Femur (tissue), 1 donor: ENCODE measurements around the gene TOP3A.

Source experiments
- DNase-seq: peaks from one replicate; pipeline ENCODE4 v3.0.0-alpha.2; 2017

The TOP3A gene

GRCh38 chr17:18229254-18229653 lies 85.5 kb downstream of the TOP3A start:
- DNase-seq = no peak

- no peak for DNase-seq
These were observed 86.6 kb downstream of the TOP3A start for GRCh38 chr17:18228176-18228682.

- no peak for DNase-seq
These were observed 87.2 kb downstream of the TOP3A start for GRCh38 chr17:18227635-18228034.

- DNase-seq = peak; percentile 39
These were observed 88.4 kb downstream of the TOP3A start for GRCh38 chr17:18226284-18226945.

GRCh38 chr17:18225642-18226283 lies 89.0 kb downstream of the TOP3A start:
- DNase-seq = peak; percentile 73

GRCh38 chr17:18225121-18225641 lies 89.6 kb downstream of the TOP3A start, which contains the start of gene LLGL1:
Gene LLGL1, plus strand, starts transcription at chr17:18225635. Its CDS starts 48 bp downstream, at chr17:18225683.
- peak; percentile 98 for DNase-seq

- peak; percentile 72 for DNase-seq
These were observed 90.2 kb downstream of the TOP3A start for GRCh38 chr17:18224387-18225120.

- DNase-seq = no peak
These were observed 90.8 kb downstream of the TOP3A start for GRCh38 chr17:18224053-18224386.
